Measurements from ENCODE around the gene FRMD4A.
"Not testable (repeated sequence)": the region's sequence is repeated elsewhere in the genome, so short reads cannot be mapped to it uniquely, and the experiment has no call there.

The FRMD4A gene

DNA sequence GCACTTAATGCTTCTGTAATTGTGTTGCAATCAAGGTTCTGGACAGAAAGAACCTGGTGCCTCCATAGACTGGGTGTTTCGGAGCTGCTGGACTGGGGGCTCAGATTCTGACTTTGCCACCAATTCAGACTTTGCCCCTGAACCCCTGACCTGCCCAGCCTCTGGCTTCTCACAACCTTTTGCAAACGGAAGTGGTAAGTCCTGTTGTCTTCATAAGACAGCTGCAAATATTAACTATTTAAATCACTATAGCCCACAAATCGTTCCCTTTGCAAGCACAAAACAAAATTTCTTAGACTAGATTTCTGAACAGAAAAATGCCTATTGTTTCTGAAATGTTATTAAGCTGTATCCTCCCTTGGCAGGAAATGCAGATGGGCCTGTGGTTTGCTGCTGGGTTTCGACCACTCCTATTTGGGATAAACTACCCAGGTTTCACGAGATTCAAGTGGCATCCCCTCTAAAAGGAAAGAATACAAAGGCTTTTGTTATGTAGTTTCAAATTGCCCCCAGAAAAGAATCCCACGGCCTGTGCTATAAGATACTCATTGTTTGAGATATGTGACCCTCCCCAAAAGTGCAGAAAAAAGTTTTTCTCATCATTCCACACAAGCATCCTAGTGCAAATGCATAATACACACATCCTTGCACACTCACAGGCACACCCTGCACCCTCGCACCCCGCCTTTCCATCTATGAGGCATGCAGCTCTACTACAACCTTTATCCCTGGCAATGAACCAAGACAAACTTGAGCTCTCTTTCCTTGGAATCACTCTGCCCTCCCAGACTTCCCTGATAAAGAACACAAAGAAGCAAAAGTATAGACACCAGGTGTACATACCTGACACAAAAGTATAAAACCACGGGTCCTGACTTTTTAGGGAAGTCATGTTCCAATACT, 534.8 kb downstream of the FRMD4A start:
- no peak for DNase-seq

DNA sequence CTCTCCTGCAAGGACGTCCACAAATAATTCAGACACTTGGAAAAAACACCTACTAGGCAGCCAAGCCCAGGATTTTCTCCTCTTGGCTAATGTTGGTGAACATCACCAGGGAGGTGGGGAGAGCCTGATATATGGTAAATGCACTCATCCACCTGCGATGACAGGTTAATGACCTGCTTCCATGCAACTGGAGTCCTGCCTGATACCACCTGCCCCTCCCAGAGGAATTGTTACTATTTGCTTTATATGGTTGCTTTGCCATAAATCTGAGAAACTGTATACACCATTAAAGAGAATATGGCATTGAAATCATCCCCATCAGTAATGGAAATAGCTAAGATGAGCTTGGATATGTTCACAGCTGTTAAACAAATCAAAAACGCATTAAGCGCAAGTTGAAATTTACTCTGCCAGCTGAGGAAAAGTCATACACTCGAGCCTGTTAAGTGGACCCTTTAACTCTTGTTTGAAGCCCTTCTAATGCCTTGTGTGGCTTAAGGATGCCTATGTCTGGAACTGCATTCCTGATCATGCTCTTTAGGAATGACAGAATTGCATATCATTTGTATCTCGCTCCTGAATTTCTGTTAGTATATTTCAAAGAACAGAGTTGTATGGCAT, 535.6 kb downstream of the FRMD4A start:
- no peak for DNase-seq

DNA sequence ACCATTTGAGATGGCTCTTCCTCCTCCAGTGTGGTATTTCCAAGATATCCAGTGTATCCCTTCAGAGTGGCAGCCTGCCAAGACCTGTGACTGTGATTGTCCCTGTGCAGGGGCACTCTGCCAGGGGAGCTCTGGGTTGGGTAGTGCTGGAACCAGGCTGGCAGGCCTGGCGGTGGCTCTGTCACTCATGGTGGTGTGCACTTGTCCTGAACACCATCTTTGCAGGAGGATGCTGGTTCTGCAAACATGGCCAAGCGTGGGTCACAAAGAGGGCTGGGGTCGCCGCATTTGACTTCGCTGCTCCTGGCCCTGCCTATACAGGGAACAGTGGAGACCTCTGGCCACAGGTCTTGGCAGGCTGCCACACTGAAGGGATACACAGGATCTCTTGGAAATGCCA, 538.7 kb downstream of the FRMD4A start:
- no peak for DNase-seq

DNA sequence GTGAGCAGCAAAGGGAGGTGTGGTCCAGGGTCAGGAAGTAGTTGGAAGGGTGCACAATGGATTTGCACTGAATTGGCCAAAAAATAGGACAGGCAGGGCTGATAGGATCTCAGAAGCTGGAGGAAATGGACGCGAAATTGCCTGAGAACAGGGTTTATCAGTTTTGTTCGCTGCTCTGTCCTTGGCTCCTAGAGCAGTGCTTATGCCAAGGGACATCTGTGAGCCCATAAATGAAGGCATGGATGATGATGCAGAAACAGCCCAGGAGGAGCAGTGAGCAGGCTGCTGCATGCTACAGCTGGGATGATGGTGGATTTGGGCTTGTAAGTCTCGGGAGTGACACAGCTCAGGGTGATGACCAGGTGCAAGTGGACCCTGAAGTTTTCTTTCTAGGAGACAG, 539.2 kb downstream of the FRMD4A start:
- no peak for DNase-seq

DNA sequence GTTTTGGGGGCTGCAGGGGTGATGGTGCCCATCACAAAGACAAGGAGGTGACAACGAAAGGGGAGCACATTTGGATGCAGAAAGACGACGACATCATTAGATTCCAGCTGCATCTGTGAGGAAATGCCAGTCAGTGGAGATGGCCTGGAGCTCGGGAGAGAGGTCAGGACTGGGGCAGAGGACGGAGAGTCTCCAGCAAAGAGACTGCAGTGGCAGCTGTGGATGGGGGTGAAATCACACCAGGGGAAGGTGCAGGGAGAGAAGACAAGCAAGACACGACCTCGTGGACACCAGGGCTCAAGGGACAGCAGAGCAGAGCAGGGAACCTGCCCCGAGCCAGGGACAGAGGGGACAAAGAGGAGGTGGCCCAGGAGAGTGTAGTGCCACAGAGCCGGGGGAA, 540.5 kb downstream of the FRMD4A start:
- DNase-seq: no peak

DNA sequence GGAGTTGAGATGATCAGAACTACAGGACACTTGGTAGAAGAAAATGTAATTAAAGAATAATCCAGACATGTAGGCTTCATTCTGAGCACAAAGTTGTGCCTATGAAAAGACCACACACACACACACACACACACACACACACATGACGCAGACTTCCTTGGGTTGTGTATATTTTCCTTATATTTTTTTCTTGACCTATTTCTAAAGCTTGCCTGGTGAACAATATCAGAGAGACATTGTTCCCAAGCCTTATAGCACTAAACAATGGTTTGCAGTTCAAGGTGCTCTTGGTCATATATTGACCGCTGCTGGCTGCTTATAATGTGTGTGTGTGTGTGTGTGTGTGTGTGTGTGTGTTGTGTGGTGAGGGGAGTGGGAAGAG, 541.3 kb downstream of the FRMD4A start:
- no peak for DNase-seq

DNA sequence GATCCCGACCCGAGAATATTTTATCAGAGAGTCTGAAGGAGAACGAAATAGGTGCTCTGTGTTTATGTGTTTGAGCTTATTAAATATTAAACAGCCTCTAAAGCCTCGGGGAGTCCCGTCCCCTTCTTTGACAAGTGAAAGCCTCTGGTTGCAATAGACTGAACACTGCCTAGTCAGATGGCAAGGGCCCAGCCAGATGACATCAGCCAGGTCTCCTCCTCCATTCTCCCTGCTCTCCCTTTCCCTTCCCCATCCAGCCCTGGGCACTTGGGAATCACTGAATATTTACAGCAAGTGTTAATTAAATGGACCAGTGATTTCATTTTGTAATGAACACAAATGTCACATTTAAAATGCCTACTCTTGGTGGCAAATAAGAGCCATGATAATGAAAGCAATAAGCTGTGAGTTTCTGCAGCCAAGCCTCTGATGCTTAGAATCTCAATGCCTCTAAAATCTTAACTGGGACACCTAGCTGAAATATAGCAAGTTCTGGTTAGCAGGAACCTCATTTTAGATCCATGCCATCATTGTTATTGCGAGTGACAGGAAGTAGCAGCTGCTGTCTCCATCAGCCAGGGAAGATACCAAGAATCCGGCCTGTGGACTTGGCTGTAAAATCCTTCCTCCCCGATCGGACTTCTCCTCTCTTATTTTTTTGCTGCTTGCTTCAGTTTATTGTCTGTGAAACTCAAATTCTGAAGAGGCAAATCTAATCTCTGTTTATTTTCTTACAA, 541.8 kb downstream of the FRMD4A start:
- no peak for DNase-seq

DNA sequence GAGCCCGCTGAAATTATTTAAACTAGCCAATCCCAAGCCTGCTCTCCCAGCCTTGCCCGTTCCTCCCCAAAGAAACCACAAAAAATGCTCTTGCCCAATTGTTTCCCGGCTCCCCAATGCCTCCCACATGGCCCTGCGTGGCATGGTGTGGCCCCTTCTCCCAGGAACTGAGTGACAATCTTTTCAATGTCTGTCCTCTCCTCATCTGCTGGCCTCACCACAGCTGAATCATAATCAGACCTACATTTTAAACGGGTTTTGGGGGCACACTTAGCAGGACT, 542.5 kb downstream of the FRMD4A start:
- no peak for DNase-seq

DNA sequence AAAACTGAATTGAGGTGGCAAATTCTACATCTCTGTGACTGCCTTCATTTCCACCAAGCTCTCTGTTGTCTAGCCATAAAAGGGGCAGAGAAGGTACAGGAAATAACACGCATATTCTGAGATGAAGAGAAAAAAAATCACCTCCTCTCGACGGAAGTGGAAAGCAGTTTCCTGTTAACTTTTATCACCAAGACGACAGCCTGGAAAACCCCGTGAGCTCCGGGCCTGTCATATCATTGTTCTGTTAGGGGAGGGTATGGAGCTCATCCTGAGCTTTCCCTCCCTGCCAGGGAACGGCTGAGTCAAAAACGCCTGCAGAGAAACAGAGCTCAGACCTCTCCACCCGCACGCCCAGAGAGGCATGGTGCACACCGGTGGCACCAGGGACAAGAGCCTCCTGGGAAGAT, 543.7 kb downstream of the FRMD4A start:
- peak; percentile 75 for DNase-seq

DNA sequence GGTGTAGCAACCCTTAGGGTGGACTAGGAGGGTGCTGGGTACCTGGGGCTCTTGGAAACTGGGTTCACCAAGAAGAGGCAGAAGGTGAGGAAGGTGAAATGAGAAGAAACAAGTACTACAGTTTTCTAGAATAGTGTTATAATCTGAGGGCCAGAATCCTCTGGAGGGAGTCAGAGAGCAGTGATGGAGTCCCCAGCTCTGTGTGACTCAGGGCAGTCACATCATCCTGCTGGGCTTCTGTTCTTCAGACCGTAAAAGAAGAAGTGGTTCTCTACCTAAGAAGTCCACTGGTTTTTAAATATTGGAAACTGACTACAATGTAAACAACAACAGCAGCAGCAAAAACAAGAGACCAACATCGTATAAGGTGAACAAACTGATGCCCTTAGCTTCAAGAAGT, 546.7 kb downstream of the FRMD4A start:
- peak; percentile 14 for DNase-seq

DNA sequence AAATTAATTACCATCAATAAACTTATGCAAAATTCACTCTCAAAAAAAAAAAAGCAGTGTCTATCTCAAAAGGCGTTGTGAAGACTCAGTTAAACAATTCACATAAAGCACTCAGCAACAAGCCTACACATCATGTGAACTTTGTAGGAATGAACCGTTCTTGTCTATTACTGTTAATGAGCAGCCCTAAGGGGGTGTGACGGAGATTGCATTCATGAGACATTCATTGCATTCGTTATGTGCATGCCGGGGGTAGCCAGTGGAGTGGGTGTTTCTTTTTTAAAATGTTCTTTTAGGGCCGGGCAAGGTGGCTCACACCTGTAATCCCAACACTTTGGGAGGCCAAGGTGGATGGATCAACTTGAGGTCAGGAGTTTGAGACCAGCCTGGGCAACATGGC, 551.0 kb downstream of the FRMD4A start:
- DNase-seq: no peak

DNA sequence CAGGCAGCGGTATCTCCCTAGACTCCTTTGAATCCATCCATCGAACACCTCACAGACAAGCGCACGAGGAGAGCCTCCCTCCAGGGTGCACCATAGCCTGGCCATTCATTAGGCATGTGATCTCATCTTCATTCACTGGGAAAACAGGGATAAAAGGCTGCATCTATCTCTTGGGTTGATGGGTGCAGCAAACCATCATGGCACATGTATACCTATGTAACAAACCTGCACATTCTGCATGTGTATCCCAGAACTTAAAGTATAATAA, 552.1 kb downstream of the FRMD4A start:
- DNase-seq: not testable (repeated sequence)

DNA sequence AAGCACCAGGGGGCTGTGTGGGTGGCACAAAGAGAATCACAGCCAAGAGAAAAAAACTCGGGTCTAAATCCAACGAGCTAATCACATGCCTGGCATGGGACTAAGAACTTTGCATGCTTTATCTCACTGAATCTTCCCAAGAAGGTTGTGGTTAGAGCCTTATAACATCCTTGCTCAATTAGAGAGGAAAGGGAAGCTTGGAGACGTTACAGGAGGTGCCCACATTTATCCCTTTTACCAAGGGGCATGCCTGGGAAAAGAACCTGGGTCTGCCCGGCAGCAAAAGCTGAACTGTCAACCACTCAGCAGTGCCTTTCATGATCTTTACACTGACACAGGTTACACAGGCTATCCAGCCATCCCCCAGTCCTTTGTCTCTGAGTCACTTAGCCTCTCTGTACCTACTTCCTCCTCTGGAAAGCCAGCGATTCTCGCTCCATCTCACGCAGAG, 553.8 kb downstream of the FRMD4A start:
- DNase-seq: no peak

DNA sequence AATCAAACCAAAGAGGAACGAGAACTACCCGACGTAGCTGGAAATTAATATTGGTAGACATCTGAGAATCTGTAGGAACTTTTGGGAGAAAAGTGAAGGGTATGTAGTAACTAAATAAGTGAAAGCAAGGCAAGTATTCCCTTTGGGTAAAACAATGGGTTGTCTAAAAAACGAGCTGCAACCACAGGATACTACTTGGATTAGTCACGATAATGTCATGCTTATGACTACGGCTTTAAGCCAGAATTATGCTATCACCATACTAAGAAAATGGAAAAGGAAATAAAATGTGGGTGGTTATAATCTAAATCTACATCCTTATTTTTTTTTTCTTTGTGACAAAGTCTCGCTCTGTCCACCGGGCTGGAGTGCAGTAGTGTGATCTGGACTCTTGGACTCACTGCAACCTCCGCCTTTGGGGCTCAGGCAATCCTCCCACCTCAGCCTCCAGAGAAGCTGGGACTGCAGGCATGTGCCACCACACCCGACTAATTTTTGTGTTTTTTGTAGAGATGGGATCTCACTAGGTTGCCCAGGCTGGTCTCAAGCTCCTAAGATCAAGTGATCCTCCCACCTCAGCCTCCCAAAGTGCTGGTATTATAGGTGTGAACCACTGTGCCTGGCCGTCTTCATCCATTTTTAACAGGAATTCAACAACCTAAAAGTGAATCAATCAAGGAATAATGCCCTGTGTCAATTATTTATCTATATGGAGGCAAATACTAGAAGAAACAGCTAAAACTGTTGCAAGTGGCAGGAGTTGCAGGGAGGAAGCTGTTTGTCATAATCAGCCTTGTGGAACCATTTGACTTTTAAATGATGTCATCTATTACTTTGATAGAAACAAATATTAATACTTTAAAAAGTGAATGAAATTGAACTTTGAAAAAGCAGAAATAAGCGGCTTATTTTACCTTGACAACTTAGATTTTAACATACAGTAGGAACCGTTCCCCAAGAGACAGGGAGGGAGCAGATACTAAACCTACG, 554.6 kb downstream of the FRMD4A start:
- no peak for DNase-seq

DNA sequence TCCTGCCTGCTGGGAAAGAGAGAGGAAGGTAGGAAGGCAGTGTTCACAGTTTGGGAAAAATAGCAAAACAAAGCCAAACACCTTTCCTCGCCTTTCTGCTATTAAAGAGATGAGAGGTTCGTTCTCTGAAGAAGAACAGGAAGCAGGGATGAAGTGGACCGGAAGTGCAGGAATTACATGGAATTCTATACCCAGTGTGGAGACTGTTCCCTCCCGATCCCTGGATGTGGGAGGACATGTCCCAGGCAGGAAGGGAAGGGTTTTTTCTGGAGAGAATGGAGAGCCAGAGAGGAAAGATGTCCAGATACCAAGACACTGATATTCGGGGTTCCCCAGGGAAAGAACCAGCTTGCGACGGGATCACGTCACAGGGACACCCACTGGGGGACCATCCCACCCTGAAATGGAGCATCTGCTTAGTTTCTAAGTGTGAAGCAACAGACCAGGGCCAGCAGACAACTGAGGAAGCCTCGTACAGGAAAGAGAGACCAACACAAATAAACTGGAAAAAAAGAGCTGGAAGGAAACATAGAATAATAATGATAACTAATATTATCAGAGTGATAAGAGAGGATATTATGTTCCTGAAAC, 556.3 kb downstream of the FRMD4A start:
- no peak for DNase-seq

DNA sequence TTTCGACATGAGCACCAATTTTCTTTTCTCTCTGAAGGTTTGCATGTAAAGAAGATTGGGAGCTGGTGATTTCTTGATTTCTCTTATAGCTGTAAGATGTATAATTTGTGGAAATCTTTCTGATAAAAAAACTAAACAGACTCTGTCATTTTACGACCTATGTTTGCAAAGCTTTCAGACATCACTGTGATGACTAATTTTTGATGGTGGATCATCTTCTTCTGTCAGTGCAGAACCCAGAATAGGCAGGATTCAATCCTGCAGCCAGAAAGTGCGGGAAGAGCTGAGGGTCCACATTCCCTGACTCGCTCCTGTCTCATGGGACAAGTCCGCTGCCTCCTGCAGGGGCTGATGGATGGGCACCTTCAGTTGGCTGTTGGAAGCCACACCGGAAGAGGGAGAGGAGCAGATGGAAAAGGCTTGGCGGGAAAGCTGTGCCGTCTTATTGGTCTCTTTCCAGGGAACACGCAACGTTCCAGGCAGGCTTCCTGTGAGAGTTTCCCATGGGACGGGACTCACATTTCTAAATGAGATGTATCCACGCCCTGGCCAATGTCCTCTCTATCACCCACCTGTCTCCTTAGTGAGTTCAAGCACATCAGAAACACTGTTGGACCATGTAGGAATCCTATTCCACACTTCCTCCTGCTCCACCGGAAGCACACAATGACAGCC, 557.1 kb downstream of the FRMD4A start:
- no peak for DNase-seq

DNA sequence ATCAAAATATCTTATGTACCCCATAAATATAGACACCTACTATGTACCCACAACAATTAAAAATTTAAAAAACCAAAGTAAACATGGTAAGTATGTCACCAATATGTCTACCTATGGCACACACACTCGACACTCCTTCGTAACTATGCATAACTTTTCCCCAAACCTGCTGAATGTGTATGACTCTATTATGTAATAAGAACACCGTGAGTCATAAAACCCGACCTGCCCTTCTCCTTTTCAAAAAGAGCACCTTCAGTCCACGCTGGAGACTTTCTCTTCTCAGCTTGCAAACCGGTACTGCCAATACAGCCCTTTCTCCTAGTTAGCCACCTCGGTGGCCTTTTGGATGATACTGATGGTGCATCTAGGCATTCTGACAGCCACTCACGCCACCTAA, 557.7 kb downstream of the FRMD4A start:
- no peak for DNase-seq

DNA sequence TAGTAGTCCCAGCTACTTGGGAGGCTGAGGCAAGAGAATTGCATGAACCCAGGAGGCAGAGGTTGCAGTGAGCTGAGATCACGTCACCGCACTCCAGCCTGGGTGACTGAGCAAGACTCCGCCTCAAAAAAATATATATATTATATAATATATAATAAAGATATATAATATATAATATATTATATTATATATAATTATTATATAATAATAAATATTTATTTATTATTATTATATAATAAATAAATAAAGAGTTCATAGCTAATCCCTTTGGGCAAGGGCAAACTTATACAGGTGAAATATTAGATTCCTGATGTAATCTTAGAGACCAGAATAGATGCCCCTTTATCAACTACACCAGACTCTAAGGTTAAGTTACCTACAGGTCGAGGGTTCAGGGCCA, 558.7 kb downstream of the FRMD4A start:
- no peak for DNase-seq

DNA sequence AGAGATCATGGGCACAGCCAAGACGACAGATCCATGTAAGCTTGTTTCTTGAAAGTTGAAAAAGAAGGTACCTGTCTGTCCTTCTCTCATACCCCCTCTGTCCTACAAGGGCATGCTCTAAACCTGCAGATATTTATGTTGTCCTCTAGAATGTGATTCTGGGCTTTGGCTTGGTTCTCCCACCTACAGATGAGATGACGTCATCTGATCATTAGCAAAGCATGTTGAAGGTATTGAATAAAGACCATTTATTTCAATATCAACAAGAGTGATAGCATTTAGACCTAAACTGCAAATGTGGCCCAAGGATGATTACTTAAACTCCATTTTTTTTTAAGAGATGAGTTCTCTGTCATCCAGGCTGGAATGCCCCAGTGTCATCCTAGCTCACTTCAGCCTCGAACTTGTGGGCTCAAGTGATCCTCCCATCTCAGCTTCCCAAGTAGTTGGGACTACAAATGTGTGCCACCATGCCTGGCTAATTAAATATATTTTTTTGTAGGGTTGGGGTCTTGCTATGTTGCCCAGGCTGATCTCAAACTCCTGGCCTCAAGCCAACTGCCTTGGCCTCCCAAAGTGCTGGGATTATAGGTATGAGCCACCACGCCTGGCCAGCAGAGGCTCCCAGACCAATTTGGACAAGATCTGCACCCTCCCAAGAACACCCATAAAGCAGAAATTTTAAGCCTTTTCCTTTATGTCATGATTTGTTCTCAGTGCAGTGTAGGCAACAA, 559.8 kb downstream of the FRMD4A start:
- no peak for DNase-seq

DNA sequence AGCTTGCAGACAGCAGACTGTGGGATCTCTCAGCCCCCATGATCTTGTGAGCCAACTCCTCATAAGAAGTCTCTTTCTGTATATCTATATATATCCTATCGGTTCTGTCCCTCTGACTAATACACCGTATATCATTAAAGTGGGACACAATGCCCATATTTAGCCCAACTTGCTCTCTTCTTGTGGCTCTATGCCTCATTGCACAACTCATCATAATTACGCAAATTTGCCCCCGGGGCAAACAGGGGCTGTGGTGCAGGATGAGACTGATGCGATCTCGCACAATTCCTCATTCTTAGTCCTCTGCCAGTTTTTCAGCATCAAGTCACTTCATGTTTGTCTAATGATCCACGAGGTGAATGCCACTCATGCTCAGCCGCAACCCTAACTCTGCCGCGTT, 560.8 kb downstream of the FRMD4A start:
- DNase-seq: no peak

DNA sequence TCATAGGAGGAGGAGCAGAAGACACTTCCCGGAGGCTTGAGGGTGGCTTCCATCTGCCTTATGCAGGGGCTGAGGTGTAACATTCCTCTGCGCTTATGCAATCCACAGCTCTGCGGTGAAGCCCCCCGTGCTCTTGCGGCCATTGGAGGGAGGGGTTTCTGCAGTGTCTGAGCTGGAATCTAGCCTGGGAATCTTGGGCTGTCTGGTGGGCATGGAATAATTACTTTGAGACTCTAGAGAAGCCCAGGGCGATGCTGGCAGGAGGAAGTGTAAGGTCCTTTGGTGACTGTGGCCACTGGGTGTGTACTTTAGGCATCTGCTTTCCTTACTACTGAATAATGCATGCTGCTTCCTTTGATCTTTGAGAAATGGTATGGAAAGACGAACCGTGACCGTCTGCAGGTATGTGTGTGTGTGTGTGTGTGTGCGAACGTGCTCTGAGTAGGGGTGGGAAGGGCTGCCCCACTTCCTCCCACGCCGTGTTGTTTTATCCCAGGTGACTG, 563.0 kb downstream of the FRMD4A start:
- DNase-seq: no peak

All from activated CD4-positive, alpha-beta T cell treated with anti-CD3 and anti-CD28 coated beads, Interleukin-2, amount 50 U/mL, for 1 hour (primary cell).